ENCODE results near the gene RHOU.

DNA sequence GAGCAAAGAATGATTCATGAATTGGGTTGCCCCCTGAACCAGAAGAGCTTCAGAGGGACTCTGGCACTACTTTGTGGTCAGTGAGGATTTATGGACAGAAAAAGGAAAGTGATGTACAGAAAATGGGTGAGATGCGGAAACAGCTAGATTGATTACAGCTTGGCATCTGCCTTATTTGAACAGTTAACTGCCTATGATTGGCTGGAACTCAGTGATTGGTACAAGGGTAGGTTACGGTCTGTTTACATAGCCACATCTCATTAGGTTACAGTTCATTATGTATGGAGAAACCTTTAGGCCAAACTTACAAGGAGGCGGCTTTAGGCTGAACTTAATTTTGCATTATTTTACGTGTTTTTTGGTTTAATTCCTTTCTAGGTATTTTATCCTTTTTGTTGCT is 29.0 kb upstream of the RHOU start:
- TF ChIP-seq CTCF (IDR thresholded peaks at IDR 0.05; ENCODE audit: low read depth, low read length) (no peak), EZH2phosphoT487 (IDR thresholded peaks at IDR 0.05; ENCODE audit: low read depth) (no peak)

All from OCI-LY3 (cell line).